NCI-H2107 (cell line): ENCODE data around the gene PIM3.

ENCODE experiments used
- DNase-seq: peaks from one replicate; lab custom pipeline; 2025; lab: John Stamatoyannopoulos, UW

The PIM3 gene

GRCh38 chr22:50000587-50001387 lies 40.2 kb downstream of the PIM3 start:
- no peak for DNase-seq

- no peak for DNase-seq
Observed at GRCh38 chr22:50001388-50002231, 41.0 kb downstream of the PIM3 start.

GRCh38 chr22:50002791-50003190 lies 42.2 kb downstream of the PIM3 start:
- DNase-seq: no peak

- DNase-seq: no peak
Observed at GRCh38 chr22:50004918-50005317, 44.3 kb downstream of the PIM3 start.

GRCh38 chr22:50007057-50007511 lies 46.5 kb downstream of the PIM3 start:
- DNase-seq: no peak

GRCh38 chr22:50008151-50009040 lies 47.8 kb downstream of the PIM3 start:
- peak; percentile 53 for DNase-seq

GRCh38 chr22:50009251-50009650 lies 48.7 kb downstream of the PIM3 start:
- DNase-seq: no peak

- no peak for DNase-seq
Observed at GRCh38 chr22:50009765-50010675, 49.4 kb downstream of the PIM3 start.

GRCh38 chr22:50010676-50011446 lies 50.3 kb downstream of the PIM3 start:
- DNase-seq: no peak

- DNase-seq: no peak
Observed at GRCh38 chr22:50011447-50012210, 51.1 kb downstream of the PIM3 start.

GRCh38 chr22:50012211-50013181 lies 51.9 kb downstream of the PIM3 start, which contains the start of gene IL17REL:
IL17REL (minus strand) TSS chr22:50012765; CDS start chr22:50012646, 119 bp downstream.
- no peak for DNase-seq
